B cell (primary cell): Measurements from ENCODE around the gene BCL3. TPM values are rescaled to one million over a fixed set of nuclear protein-coding genes. Genes with fewer than 3 reads are reported as not detected.

Source experiments
- ATAC-seq: fragments of 200-7000 bp; cut with Tn5 transposase; one replicate; pipeline ENCODE4 v1.10.0; 2021; ENCODE audit warnings: low read depth, mild to moderate bottlenecking, moderate number of reproducible peaks, moderate library complexity
- CTCF ChIA-PET: fragments of 350-600 bp; sonication (Branson Sonifier 250); formaldehyde crosslinking; loops from one replicate; lab custom pipeline; 2021; ENCODE audit warnings: antibody characterized with exemption, inconsistent platforms; lab: Charles Lee
- POLR2A ChIA-PET: fragments of 350-600 bp; sonication (Branson Sonifier 250); formaldehyde crosslinking; loops from one replicate; lab custom pipeline; 2021; ENCODE audit warnings: antibody characterized with exemption; lab: Charles Lee
- DNase-seq: peaks from one replicate; pipeline ENCODE4 v3.0.0; 2013
- H2AFZ ChIP-seq: 2 replicates; pipeline ENCODE4 v1.6.1; 2012; ENCODE audit warnings: mild to moderate bottlenecking, low read depth, low read length; ENCODE audit not compliant: insufficient read depth, poor library complexity, severe bottlenecking
- H3K27ac ChIP-seq, 2 donors: 1 replicate in 1 of 2; 2 replicates in 1 of 2; pipeline ENCODE4 v1.5.1; 2012 to 2013; ENCODE audit warnings: low read length in 2 of 2, mild to moderate bottlenecking in 2 of 2, moderate library complexity in 1 of 2
- H3K27me3 ChIP-seq, 4 experiments: fragments of 200-600 bp in 1 of 4; sonication (generic) in 1 of 4; replicated peaks in 1 of 4; 1 replicate in 2 of 4; 2 replicates in 2 of 4; pipeline versions ENCODE4 v1.6.1 to v1.7.0; 2013 to 2016; ENCODE audit warnings: low read length in 3 of 4, mild to moderate bottlenecking in 2 of 4, mixed read lengths in 1 of 4, moderate library complexity in 1 of 4; ENCODE audit not compliant: insufficient read depth in 4 of 4, control insufficient read depth in 3 of 4; ENCODE audit errors: control extremely low read depth in 1 of 4
- H3K36me3 ChIP-seq, 2 experiments: replicated peaks in 1 of 2; 1 replicate in 1 of 2; 2 replicates in 1 of 2; pipeline versions ENCODE4 v1.6.1 to v1.7.1; 2013; ENCODE audit warnings: low read length in 1 of 2; ENCODE audit not compliant: insufficient read depth in 2 of 2, control insufficient read depth in 1 of 2; ENCODE audit errors: control extremely low read depth in 1 of 2, extremely low read depth in 1 of 2
- H3K4me1 ChIP-seq, 2 donors: fragments of 200-600 bp in 1 of 2; sonication (generic) in 1 of 2; 1 replicate in 1 of 2; 2 replicates in 1 of 2; pipeline versions ENCODE4 v1.5.1 to v1.6.1; 2013 to 2017; ENCODE audit warnings: low read length in 2 of 2; ENCODE audit not compliant: control insufficient read depth in 2 of 2, insufficient read depth in 2 of 2
- H3K4me2 ChIP-seq: replicated peaks from 2 replicates; pipeline ENCODE3; 2012; ENCODE audit warnings: mild to moderate bottlenecking, low read depth, low read length; ENCODE audit not compliant: poor library complexity, severe bottlenecking
- H3K4me3 ChIP-seq, 5 experiments: fragments of 200-600 bp in 1 of 5; sonication (generic) in 1 of 5; 1 replicate in 3 of 5; 2 replicates in 2 of 5; pipeline versions ENCODE4 v1.5.1 to v1.7.0; 2011 to 2016; ENCODE audit warnings: low read length in 4 of 5, mild to moderate bottlenecking in 4 of 5, low read depth in 2 of 5, control low read depth in 1 of 5, moderate library complexity in 1 of 5; ENCODE audit not compliant: insufficient read depth in 1 of 5; ENCODE audit errors: control extremely low read depth in 1 of 5, extremely low read depth in 1 of 5
- H3K79me2 ChIP-seq: fragments of 200-600 bp; sonication (generic); one replicate; pipeline ENCODE4 v1.6.0; 2016; ENCODE audit warnings: low read length; ENCODE audit not compliant: control insufficient read depth, insufficient read depth
- H3K9ac ChIP-seq: fragments of 200-600 bp; sonication (generic); 2 replicates; pipeline ENCODE4 v1.6.1; 2017; ENCODE audit warnings: mild to moderate bottlenecking, low read length, moderate library complexity
- H3K9me3 ChIP-seq, 3 donors: one replicate each; pipeline versions ENCODE4 v1.6.1 to v1.7.1; 2013; ENCODE audit warnings: low read length in 2 of 3; ENCODE audit not compliant: control insufficient read depth in 2 of 3, insufficient read depth in 1 of 3; ENCODE audit errors: control extremely low read depth in 1 of 3
- H4K20me1 ChIP-seq: 2 replicates; pipeline ENCODE4 v1.6.0; 2012; ENCODE audit warnings: mild to moderate bottlenecking, low read length; ENCODE audit not compliant: insufficient read depth, control insufficient read depth, poor library complexity, severe bottlenecking
- H3K27ac Mint-ChIP-seq: one replicate; pipeline ENCODE4 v1.8.0; 2021; ENCODE audit warnings: mixed read lengths
- H3K27me3 Mint-ChIP-seq: one replicate; pipeline ENCODE4 v1.8.0; 2021; ENCODE audit warnings: mixed read lengths
- H3K4me1 Mint-ChIP-seq: one replicate; pipeline ENCODE4 v1.8.0; 2021; ENCODE audit warnings: mixed read lengths
- H3K4me3 Mint-ChIP-seq: one replicate; pipeline ENCODE4 v1.8.0; 2021; ENCODE audit warnings: mixed read lengths
- H3K9me3 Mint-ChIP-seq: one replicate; pipeline ENCODE4 v1.8.0; 2022; ENCODE audit warnings: mixed read lengths; ENCODE audit not compliant: insufficient read depth
- EZH2 ChIP-seq: IDR thresholded peaks from 2 replicates; pipeline ENCODE4 v1.6.1; 2012; ENCODE audit warnings: borderline replicate concordance, low read depth, mild to moderate bottlenecking, moderate library complexity, low read length; ENCODE audit not compliant: insufficient read depth, poor library complexity, severe bottlenecking
- WGBS: methylation state at CpG from one replicate; pipeline ENCODE4 v1.1.5; 2013; ENCODE audit warnings: missing lambda C conversion rate; ENCODE audit not compliant: insufficient coverage; 5-methylcytosine and 5-hydroxymethylcytosine counted together
- intact Hi-C: fragments of 100-400 bp; cut with micrococcal nuclease; formaldehyde crosslinking; loops from one replicate; pipeline ENCODE4 v1.10.0; 2022
- polyA plus RNA-seq: library from polyadenylated mRNA; depleted of rRNA; stranded (reverse); fragments of >200 nt; gene quantifications from 2 replicates; pipeline ENCODE4 v1.2.3, GENCODE V29; 2012
- total RNA-seq, 2 donors: library from RNA; stranded (reverse); fragments of 120-200 nt in 1 of 2; gene quantifications; 1 replicate in 1 of 2; 2 replicates in 1 of 2; pipeline versions ENCODE4 v1.2.3 to v1.2.4, GENCODE V29; 2013 to 2022
- TF ChIP-seq, protein P1 (sequence below): fragments of 200-600 bp; IDR thresholded peaks from one replicate; pipeline ENCODE4 v1.8.0; 2022; ENCODE audit warnings: antibody characterized with exemption, mild to moderate bottlenecking

Gene BCL3
- total and polyA plus RNA-seq, 2 donors (not counting 1 experiment from before 2014, with no cell fraction given): 52.3 to 147 TPM

DNA sequence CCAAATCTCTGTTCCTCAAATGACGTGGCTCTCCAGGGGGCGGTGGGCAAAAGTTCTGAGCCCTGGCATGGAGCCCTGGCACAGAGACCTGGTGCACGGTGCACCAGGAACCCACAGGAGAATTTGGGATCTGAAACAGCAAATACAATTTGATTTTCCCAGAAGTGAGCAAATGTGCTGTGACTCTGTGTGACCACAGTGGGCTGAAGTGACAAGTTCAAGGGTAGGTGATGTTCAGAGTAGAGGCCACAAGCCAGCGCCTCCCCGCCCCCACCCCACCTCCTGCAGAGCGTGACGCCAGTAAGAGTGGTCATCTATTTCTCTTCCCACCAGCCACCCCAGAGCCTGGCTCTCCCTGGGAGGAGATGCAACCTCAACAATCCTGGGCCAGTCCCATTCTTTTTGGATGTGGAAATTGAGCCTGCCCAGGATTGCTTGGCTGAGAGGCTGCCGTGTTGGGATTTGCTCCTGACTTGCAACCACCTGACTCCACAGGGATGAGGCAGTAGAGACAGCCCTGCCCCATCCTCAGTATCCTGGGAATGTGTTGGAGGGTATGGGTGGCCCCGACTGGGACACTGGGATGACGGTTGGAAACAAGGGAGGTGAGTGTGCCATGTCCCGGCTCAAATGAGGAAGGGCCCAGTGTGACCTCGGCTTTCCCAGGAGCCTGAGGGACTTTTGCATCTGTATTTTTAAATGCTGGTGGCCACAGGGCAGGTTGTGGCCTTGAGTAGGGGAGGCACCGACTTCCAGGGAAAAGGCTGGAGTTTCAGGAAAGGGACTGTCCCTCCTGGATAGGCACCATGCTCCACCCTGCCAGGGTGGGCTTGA lies 11.1 kb upstream of the BCL3 start:
- Histone ChIP-seq H3K9ac (no peak overlapping the region), H3K79me2 (no peaks in the 10 kb centered on the region), H3K4me2 (no peak overlapping the region), H3K9me3 (no peaks in the 10 kb centered on the region), H4K20me1 (no peaks in the 10 kb centered on the region), H3K27me3 (no peaks in the 10 kb centered on the region), H3K4me1 (peaks cover 0 to 18% of the 10 kb centered on the region in 2 donors), H3K4me3 (no peak overlapping the region), H3K36me3 (no peaks in the 10 kb centered on the region), H2AFZ (no peak overlapping the region), H3K27ac (no peak overlapping the region)
- ATAC-seq: no peak
- POLR2A ChIA-PET: no interaction called here
- no peak for DNase-seq
- H3K27ac Mint-ChIP-seq: no peak overlapping the region
- H3K4me3 Mint-ChIP-seq: no peak overlapping the region
- peaks cover 13% of the 10 kb centered on the region for H3K4me1 Mint-ChIP-seq
- CTCF ChIA-PET: interaction anchor here (1.5 to 8.4 kb wide), 2 partner anchors 13 to 14 kb away, joined by 8 to 54 read pairs; no protein-coding TSS in a partner anchor
- no peaks in the 10 kb centered on the region for H3K9me3 Mint-ChIP-seq
- 75% methylated on average over 9 of the region's 13 CpGs for WGBS
- no peaks in the 10 kb centered on the region for H3K27me3 Mint-ChIP-seq
- intact Hi-C loops: no loop called here
- TF ChIP-seq EZH2: no peak

- Histone ChIP-seq H3K4me2 (no peak overlapping the region), H4K20me1 (no peaks in the 10 kb centered on the region), H3K27ac (no peak overlapping the region), H3K4me3 (no peak overlapping the region), H3K36me3 (no peaks in the 10 kb centered on the region), H3K4me1 (peaks cover 0 to 21% of the 10 kb centered on the region in 2 donors), H3K79me2 (no peaks in the 10 kb centered on the region), H2AFZ (no peak overlapping the region), H3K9ac (no peak overlapping the region), H3K9me3 (no peaks in the 10 kb centered on the region), H3K27me3 (no peaks in the 10 kb centered on the region)
- H3K4me3 Mint-ChIP-seq: no peak overlapping the region
- no peaks in the 10 kb centered on the region for H3K9me3 Mint-ChIP-seq
- CTCF ChIA-PET: interaction anchor here (1.1 to 8.4 kb wide), 2 partner anchors 14 to 33 kb away, joined by 4 to 54 read pairs; no protein-coding TSS in a partner anchor
- ATAC-seq (no peak), DNase-seq (no peak)
- WGBS: 100% methylated on average over 1 of the region's 2 CpGs
- H3K27me3 Mint-ChIP-seq: no peaks in the 10 kb centered on the region
- POLR2A ChIA-PET: no interaction called here
- H3K4me1 Mint-ChIP-seq: peaks cover 18% of the 10 kb centered on the region
- intact Hi-C loops: no loop called here
- no peak overlapping the region for H3K27ac Mint-ChIP-seq
- TF ChIP-seq, protein P1, sequence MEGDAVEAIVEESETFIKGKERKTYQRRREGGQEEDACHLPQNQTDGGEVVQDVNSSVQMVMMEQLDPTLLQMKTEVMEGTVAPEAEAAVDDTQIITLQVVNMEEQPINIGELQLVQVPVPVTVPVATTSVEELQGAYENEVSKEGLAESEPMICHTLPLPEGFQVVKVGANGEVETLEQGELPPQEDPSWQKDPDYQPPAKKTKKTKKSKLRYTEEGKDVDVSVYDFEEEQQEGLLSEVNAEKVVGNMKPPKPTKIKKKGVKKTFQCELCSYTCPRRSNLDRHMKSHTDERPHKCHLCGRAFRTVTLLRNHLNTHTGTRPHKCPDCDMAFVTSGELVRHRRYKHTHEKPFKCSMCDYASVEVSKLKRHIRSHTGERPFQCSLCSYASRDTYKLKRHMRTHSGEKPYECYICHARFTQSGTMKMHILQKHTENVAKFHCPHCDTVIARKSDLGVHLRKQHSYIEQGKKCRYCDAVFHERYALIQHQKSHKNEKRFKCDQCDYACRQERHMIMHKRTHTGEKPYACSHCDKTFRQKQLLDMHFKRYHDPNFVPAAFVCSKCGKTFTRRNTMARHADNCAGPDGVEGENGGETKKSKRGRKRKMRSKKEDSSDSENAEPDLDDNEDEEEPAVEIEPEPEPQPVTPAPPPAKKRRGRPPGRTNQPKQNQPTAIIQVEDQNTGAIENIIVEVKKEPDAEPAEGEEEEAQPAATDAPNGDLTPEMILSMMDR: no peak
- no peak for TF ChIP-seq EZH2
Observed at GRCh38 chr19:44738136-44738535, 10.4 kb upstream of the BCL3 start.
